Measurements from ENCODE around the gene GJA1.

GRCh38 chr6:121453191-121453590 is 17.7 kb downstream of the GJA1 start:
- TF ChIP-seq CTCF (IDR thresholded peaks at IDR 0.05; ENCODE audit: borderline replicate concordance, extremely low read depth, low read length, poor library complexity, severe bottlenecking) (no peak), EZH2 (IDR thresholded peaks at IDR 0.05; ENCODE audit: borderline replicate concordance, low read depth, low read length, severe bottlenecking) (no peak)

Measured in DND-41 (cell line).